Astrocyte (in vitro differentiated cells and primary cell): ENCODE data around the gene IDI2. TPM values are rescaled to one million over a fixed set of nuclear protein-coding genes. Genes with fewer than 3 reads are reported as not detected.

ENCODE experiments used
- DNase-seq: peaks from one replicate; pipeline ENCODE4 v3.0.0-alpha.2; 2010; ENCODE audit warnings: low read depth
- FAIRE-seq: peaks from 2 replicates; lab custom pipeline; 2011; peaks lifted over from hg19 to GRCh38; lab: Jason Lieb, UNC
- H2AFZ ChIP-seq: 2 replicates; pipeline ENCODE4 v1.6.0; 2012; ENCODE audit warnings: low read depth, low read length, inconsistent platforms
- H3K27ac ChIP-seq: 2 replicates; pipeline ENCODE4 v1.5.1; 2011; ENCODE audit warnings: low read depth, low read length, inconsistent platforms
- H3K27me3 ChIP-seq: 2 replicates; pipeline ENCODE4 v1.6.0; 2011; ENCODE audit warnings: low read length, inconsistent platforms; ENCODE audit not compliant: insufficient read depth
- H3K36me3 ChIP-seq: 2 replicates; pipeline ENCODE4 v1.5.1; 2011; ENCODE audit warnings: low read length, inconsistent platforms; ENCODE audit not compliant: insufficient read depth
- H3K4me1 ChIP-seq: 2 replicates; pipeline ENCODE4 v1.5.1; 2011; ENCODE audit warnings: low read length, inconsistent platforms; ENCODE audit not compliant: insufficient read depth
- H3K4me2 ChIP-seq: 2 replicates; pipeline ENCODE4 v1.6.0; 2012; ENCODE audit warnings: low read length, inconsistent platforms
- H3K4me3 ChIP-seq: 2 replicates; pipeline ENCODE4 v1.5.1; 2011; ENCODE audit warnings: low read depth, mild to moderate bottlenecking, low read length, inconsistent platforms; ENCODE audit not compliant: insufficient read depth
- H3K79me2 ChIP-seq: 2 replicates; pipeline ENCODE4 v1.6.0; 2012; ENCODE audit warnings: mild to moderate bottlenecking, low read length, inconsistent platforms; ENCODE audit not compliant: insufficient read depth
- H3K9ac ChIP-seq: 2 replicates; pipeline ENCODE4 v1.6.0; 2012; ENCODE audit warnings: mild to moderate bottlenecking, low read length, inconsistent platforms
- H3K9me3 ChIP-seq: 2 replicates; pipeline ENCODE4 v1.5.1; 2012; ENCODE audit warnings: low read depth, mild to moderate bottlenecking, low read length, inconsistent platforms; ENCODE audit not compliant: insufficient read depth
- H4K20me1 ChIP-seq: 2 replicates; pipeline ENCODE4 v1.6.0; 2012; ENCODE audit warnings: low read length, inconsistent platforms; ENCODE audit not compliant: insufficient read depth
- H3K27ac Mint-ChIP-seq: one replicate; pipeline ENCODE4 v1.8.0; 2021; ENCODE audit warnings: mild to moderate bottlenecking, mixed read lengths; ENCODE audit not compliant: unreplicated experiment
- H3K27me3 Mint-ChIP-seq: one replicate; pipeline ENCODE4 v1.8.0; 2021; ENCODE audit warnings: low read depth, mixed read lengths; ENCODE audit not compliant: unreplicated experiment
- H3K36me3 Mint-ChIP-seq: one replicate; pipeline ENCODE4 v1.8.0; 2021; ENCODE audit warnings: low read depth, mixed read lengths; ENCODE audit not compliant: unreplicated experiment
- H3K4me1 Mint-ChIP-seq: one replicate; pipeline ENCODE4 v1.8.0; 2021; ENCODE audit warnings: low read depth, mixed read lengths; ENCODE audit not compliant: unreplicated experiment
- H3K4me3 Mint-ChIP-seq: one replicate; pipeline ENCODE4 v1.8.0; 2021; ENCODE audit warnings: mild to moderate bottlenecking, moderate library complexity, mixed read lengths; ENCODE audit not compliant: unreplicated experiment
- H3K9me3 Mint-ChIP-seq: one replicate; pipeline ENCODE4 v1.8.0; 2021; ENCODE audit warnings: mild to moderate bottlenecking, mixed read lengths; ENCODE audit not compliant: unreplicated experiment
- EZH2 ChIP-seq: IDR thresholded peaks from 2 replicates; pipeline ENCODE4 v1.6.1; 2012; ENCODE audit warnings: mild to moderate bottlenecking, low read length, inconsistent platforms; ENCODE audit not compliant: insufficient read depth
- total RNA-seq: library from RNA; stranded (reverse); gene quantifications from 2 replicates; pipeline ENCODE4 v1.2.1, GENCODE V29; 2021
- TF ChIP-seq, protein P1 (sequence below): IDR thresholded peaks from 2 replicates; pipeline ENCODE4 v1.5.1; 2011; ENCODE audit warnings: low read depth, mild to moderate bottlenecking, inconsistent platforms, low read length, moderate library complexity; ENCODE audit not compliant: insufficient read depth

The IDI2 gene
- total RNA-seq, 1 donor from 2014 or later: not detected

DNA sequence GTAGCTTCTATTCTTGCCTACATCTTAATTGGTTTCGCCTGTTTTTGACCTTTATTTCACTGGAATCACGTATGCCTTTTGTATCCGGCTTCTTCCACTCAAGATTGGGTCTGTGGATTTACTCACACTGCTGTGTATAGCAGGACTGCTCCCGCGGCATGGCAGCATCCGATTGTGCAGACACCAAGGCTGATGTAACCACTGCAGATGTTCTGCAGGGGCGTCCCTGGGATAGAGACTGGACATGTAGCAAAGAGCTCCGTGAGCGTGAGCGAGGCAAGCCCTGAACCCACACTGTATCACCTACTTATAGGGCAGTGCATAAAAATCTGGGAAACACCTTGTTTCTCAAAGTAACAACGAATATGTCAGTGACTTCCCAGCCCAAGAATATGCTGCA, 11.4 kb upstream of the IDI2 start:
- H3K36me3 ChIP-seq: peaks cover 25% of the 10 kb centered on the region
- no peak overlapping the region for H3K4me2 ChIP-seq
- no peaks in the 10 kb centered on the region for H3K9me3 Mint-ChIP-seq
- H3K4me3 ChIP-seq: no peak overlapping the region
- DNase-seq (no peak), FAIRE-seq (no peak)
- H3K27me3 ChIP-seq: no peaks in the 10 kb centered on the region
- peak overlapping the region; percentile 63 for H3K27ac Mint-ChIP-seq
- no peak overlapping the region for H3K4me3 Mint-ChIP-seq
- H3K4me1 ChIP-seq: no peaks in the 10 kb centered on the region
- no peaks in the 10 kb centered on the region for H3K27me3 Mint-ChIP-seq
- no peaks in the 10 kb centered on the region for H3K79me2 ChIP-seq
- peaks cover 16% of the 10 kb centered on the region for H4K20me1 ChIP-seq
- peaks cover 4% of the 10 kb centered on the region for H3K4me1 Mint-ChIP-seq
- H3K36me3 Mint-ChIP-seq: peaks cover 6% of the 10 kb centered on the region
- H3K27ac ChIP-seq: no peak overlapping the region
- no peak overlapping the region for H3K9ac ChIP-seq
- H3K9me3 ChIP-seq: no peaks in the 10 kb centered on the region
- TF ChIP-seq, protein P1, sequence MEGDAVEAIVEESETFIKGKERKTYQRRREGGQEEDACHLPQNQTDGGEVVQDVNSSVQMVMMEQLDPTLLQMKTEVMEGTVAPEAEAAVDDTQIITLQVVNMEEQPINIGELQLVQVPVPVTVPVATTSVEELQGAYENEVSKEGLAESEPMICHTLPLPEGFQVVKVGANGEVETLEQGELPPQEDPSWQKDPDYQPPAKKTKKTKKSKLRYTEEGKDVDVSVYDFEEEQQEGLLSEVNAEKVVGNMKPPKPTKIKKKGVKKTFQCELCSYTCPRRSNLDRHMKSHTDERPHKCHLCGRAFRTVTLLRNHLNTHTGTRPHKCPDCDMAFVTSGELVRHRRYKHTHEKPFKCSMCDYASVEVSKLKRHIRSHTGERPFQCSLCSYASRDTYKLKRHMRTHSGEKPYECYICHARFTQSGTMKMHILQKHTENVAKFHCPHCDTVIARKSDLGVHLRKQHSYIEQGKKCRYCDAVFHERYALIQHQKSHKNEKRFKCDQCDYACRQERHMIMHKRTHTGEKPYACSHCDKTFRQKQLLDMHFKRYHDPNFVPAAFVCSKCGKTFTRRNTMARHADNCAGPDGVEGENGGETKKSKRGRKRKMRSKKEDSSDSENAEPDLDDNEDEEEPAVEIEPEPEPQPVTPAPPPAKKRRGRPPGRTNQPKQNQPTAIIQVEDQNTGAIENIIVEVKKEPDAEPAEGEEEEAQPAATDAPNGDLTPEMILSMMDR: no peak
- no peak for TF ChIP-seq EZH2
- no peak overlapping the region for H2AFZ ChIP-seq

DNA sequence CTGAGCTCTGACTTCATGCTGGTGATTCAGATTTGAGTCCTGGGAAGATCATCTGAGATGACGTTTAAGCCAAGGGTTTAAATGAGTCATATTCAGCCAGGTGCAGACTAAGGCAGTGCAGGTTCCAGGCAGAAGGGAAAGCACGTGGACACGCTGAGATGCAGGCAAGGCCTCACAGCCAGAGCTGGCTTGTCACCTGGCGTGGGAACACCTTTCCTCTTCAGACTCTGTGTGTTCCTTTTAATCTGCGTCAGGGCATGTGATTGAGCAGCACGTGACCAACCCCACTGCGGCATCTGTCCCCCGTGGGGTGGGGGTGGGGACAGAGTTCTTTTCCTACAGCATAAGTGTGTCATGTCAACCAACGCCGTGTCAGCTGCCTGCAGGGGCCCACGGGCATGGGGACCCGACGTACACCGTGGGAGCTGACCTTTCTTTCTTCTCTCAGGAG, 10.7 kb upstream of the IDI2 start:
- FAIRE-seq: no peak
- H3K4me2 ChIP-seq: no peak overlapping the region
- H3K4me1 ChIP-seq: no peaks in the 10 kb centered on the region
- Mint-ChIP-seq H3K36me3 (peaks cover 6% of the 10 kb centered on the region), H3K4me1 (peaks cover 4% of the 10 kb centered on the region), H3K9me3 (no peaks in the 10 kb centered on the region), H3K4me3 (no peak overlapping the region), H3K27ac (no peak overlapping the region), H3K27me3 (no peaks in the 10 kb centered on the region)
- no peak overlapping the region for H3K9ac ChIP-seq
- peak; percentile 88 for DNase-seq
- no peak overlapping the region for H3K4me3 ChIP-seq
- H2AFZ ChIP-seq: no peak overlapping the region
- no peaks in the 10 kb centered on the region for H3K9me3 ChIP-seq
- H3K27me3 ChIP-seq: no peaks in the 10 kb centered on the region
- peaks cover 24% of the 10 kb centered on the region for H3K36me3 ChIP-seq
- no peaks in the 10 kb centered on the region for H3K79me2 ChIP-seq
- TF ChIP-seq, protein P1: no peak
- no peak for TF ChIP-seq EZH2
- H4K20me1 ChIP-seq: peaks cover 15% of the 10 kb centered on the region
- H3K27ac ChIP-seq: peak overlapping the region; percentile 0

DNA sequence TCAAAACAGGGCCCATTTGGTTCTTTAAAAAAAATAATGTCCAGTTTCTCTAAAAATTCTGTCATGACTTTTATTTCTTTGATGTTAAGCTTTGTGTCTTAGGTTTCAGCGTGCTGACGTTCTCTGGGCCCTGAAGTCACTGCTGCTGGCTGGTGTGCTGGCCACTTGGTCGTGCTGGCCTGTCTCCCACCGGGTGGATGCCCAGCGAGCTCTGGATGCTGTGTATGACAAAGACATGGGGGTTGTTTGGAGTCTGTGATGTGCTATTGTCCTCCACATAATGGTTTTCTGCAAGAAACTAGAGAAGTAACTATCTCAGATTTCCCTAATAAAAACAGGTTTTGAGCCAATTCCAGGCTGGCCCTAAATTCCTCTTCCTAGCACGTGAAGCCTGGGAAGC, 9.5 kb upstream of the IDI2 start:
- Histone ChIP-seq H3K4me2 (no peak overlapping the region), H3K79me2 (no peaks in the 10 kb centered on the region), H4K20me1 (peaks cover 5% of the 10 kb centered on the region), H3K36me3 (peaks cover 13% of the 10 kb centered on the region), H3K4me1 (no peaks in the 10 kb centered on the region), H3K9me3 (no peaks in the 10 kb centered on the region), H3K27me3 (no peaks in the 10 kb centered on the region), H3K27ac (no peak overlapping the region), H3K4me3 (no peak overlapping the region), H2AFZ (no peak overlapping the region), H3K9ac (no peak overlapping the region)
- H3K27me3 Mint-ChIP-seq: no peaks in the 10 kb centered on the region
- peaks cover 6% of the 10 kb centered on the region for H3K36me3 Mint-ChIP-seq
- peaks cover 4% of the 10 kb centered on the region for H3K4me1 Mint-ChIP-seq
- no peak overlapping the region for H3K4me3 Mint-ChIP-seq
- no peak overlapping the region for H3K27ac Mint-ChIP-seq
- FAIRE-seq: no peak
- TF ChIP-seq EZH2: no peak
- TF ChIP-seq, protein P1: no peak
- H3K9me3 Mint-ChIP-seq: no peaks in the 10 kb centered on the region
- DNase-seq: no peak
